Endodermal cell (in vitro differentiated cells): ENCODE data around the gene CSF1. TPM values are rescaled to one million over a fixed set of nuclear protein-coding genes. Genes with fewer than 3 reads are reported as not detected.

Experiments used
- DNase-seq: peaks from one replicate; pipeline ENCODE4 v3.0.0-alpha.2; 2017
- H3K27ac ChIP-seq: 2 replicates; pipeline ENCODE4 v1.5.1; 2013; ENCODE audit warnings: mild to moderate bottlenecking, low read depth, low read length, moderate library complexity
- H3K27me3 ChIP-seq: 2 replicates; pipeline ENCODE4 v1.6.1; 2013; ENCODE audit warnings: mild to moderate bottlenecking, low read length, moderate library complexity; ENCODE audit not compliant: insufficient read depth, control insufficient read depth, poor library complexity, severe bottlenecking
- H3K36me3 ChIP-seq: 2 replicates; pipeline ENCODE4 v1.7.0; 2013; ENCODE audit warnings: mild to moderate bottlenecking, low read length, moderate library complexity; ENCODE audit not compliant: control insufficient read depth, insufficient read depth
- H3K4me1 ChIP-seq: one replicate; pipeline ENCODE4 v1.7.0; 2013; ENCODE audit warnings: low read length; ENCODE audit not compliant: control insufficient read depth, insufficient read depth
- H3K4me3 ChIP-seq: 2 replicates; pipeline ENCODE4 v1.5.1; 2013; ENCODE audit warnings: mild to moderate bottlenecking, low read length, moderate library complexity
- H3K9ac ChIP-seq: 2 replicates; pipeline ENCODE4 v1.6.1; 2013; ENCODE audit warnings: mild to moderate bottlenecking, low read length, moderate library complexity; ENCODE audit not compliant: poor library complexity, severe bottlenecking; ENCODE audit errors: extremely low read depth
- H3K9me3 ChIP-seq: 2 replicates; pipeline ENCODE4 v1.6.1; 2013; ENCODE audit warnings: mild to moderate bottlenecking, low read length, moderate library complexity; ENCODE audit not compliant: control insufficient read depth
- H3K27ac Mint-ChIP-seq: 2 replicates; pipeline ENCODE4 v1.8.0; 2020; ENCODE audit warnings: mixed read lengths
- H3K27me3 Mint-ChIP-seq: 2 replicates; pipeline ENCODE4 v1.8.0; 2021; ENCODE audit warnings: mild to moderate bottlenecking, mixed read lengths; ENCODE audit not compliant: insufficient read depth
- H3K36me3 Mint-ChIP-seq: 2 replicates; pipeline ENCODE4 v1.8.0; 2020; ENCODE audit warnings: low read depth, mixed read lengths
- H3K4me1 Mint-ChIP-seq: 2 replicates; pipeline ENCODE4 v1.8.0; 2020; ENCODE audit warnings: mixed read lengths
- H3K4me3 Mint-ChIP-seq: 2 replicates; pipeline ENCODE4 v1.8.0; 2020; ENCODE audit warnings: mild to moderate bottlenecking, moderate library complexity, mixed read lengths
- H3K9me3 Mint-ChIP-seq: 2 replicates; pipeline ENCODE4 v1.8.0; 2020; ENCODE audit warnings: mild to moderate bottlenecking, mixed read lengths
- WGBS, 2 experiments: methylation state at CpG; one replicate each; pipeline versions ENCODE4 v1.1.5 to v1.1.7; 2013; ENCODE audit warnings: missing lambda C conversion rate in 2 of 2, mixed read lengths in 1 of 2; ENCODE audit not compliant: insufficient coverage in 1 of 2, insufficient read length in 1 of 2; 5-methylcytosine and 5-hydroxymethylcytosine counted together
- total RNA-seq, 2 donors: library from RNA; stranded (reverse); fragmentation: NEBNext Ultra II Directional in 1 of 2; extraction: Animal tissue kit (Norgen Biotek cat#: 25700) in 1 of 2; gene quantifications; 2 replicates in 1 of 2; 3 replicates in 1 of 2; pipeline ENCODE4 v1.2.1, GENCODE V29; 2021
- TF ChIP-seq, protein P1 (sequence below): fragments of 200-600 bp; sonication (generic); conservative IDR thresholded peaks from 2 replicates; pipeline ENCODE4 v1.5.0; 2021; ENCODE audit warnings: antibody characterized with exemption, mild to moderate bottlenecking

CSF1 gene
- total RNA-seq, 2 donors from 2014 or later: 1.0 to 2.1 TPM

GRCh38 chr1:109971559-109971958 is 60.9 kb downstream of the CSF1 start:
- H3K4me1 Mint-ChIP-seq: peaks cover 3% of the 10 kb centered on the region
- Histone ChIP-seq H3K4me1 (no peaks in the 10 kb centered on the region), H3K9me3 (no peaks in the 10 kb centered on the region), H3K27ac (no peak overlapping the region), H3K27me3 (no peaks in the 10 kb centered on the region), H3K9ac (no peak overlapping the region), H3K36me3 (no peaks in the 10 kb centered on the region), H3K4me3 (no peak overlapping the region)
- H3K4me3 Mint-ChIP-seq: no peak overlapping the region
- H3K27ac Mint-ChIP-seq: no peak overlapping the region
- no peaks in the 10 kb centered on the region for H3K36me3 Mint-ChIP-seq
- peaks cover 29% of the 10 kb centered on the region for H3K27me3 Mint-ChIP-seq
- WGBS, 2 experiments: 100% methylated on average over 1 of the region's 1 CpG; no CpG with 5 or more reads in 1 of the 2 experiments
- no peaks in the 10 kb centered on the region for H3K9me3 Mint-ChIP-seq
- TF ChIP-seq, protein P1, sequence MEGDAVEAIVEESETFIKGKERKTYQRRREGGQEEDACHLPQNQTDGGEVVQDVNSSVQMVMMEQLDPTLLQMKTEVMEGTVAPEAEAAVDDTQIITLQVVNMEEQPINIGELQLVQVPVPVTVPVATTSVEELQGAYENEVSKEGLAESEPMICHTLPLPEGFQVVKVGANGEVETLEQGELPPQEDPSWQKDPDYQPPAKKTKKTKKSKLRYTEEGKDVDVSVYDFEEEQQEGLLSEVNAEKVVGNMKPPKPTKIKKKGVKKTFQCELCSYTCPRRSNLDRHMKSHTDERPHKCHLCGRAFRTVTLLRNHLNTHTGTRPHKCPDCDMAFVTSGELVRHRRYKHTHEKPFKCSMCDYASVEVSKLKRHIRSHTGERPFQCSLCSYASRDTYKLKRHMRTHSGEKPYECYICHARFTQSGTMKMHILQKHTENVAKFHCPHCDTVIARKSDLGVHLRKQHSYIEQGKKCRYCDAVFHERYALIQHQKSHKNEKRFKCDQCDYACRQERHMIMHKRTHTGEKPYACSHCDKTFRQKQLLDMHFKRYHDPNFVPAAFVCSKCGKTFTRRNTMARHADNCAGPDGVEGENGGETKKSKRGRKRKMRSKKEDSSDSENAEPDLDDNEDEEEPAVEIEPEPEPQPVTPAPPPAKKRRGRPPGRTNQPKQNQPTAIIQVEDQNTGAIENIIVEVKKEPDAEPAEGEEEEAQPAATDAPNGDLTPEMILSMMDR: no peak
- no peak for DNase-seq

DNA sequence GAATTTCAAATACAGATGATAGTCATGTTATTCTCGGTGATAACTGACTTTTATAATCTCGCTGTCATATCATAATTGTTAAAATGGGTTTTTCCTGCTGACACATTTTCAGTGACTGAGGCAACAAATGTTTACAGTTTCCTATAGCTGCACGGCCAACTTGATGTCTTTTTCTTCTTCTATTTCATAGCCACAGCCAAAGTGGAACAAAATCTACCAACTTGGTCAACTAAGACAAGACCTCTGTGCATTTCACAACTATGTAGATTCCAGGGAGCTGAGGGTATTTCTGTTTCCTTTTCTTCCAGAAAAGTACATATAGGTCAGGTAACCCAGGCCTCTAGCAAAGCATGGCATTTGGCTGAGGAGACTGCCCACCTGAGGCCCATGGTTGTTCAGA is 63.5 kb downstream of the CSF1 start:
- H3K27ac Mint-ChIP-seq: no peak overlapping the region
- TF ChIP-seq, protein P1: no peak
- H3K27me3 Mint-ChIP-seq: peaks cover 30% of the 10 kb centered on the region
- H3K4me3 Mint-ChIP-seq: no peak overlapping the region
- H3K9me3 Mint-ChIP-seq: no peaks in the 10 kb centered on the region
- H3K4me3 ChIP-seq: no peak overlapping the region
- no peaks in the 10 kb centered on the region for H3K36me3 Mint-ChIP-seq
- DNase-seq: no peak
- 93 to 95% methylated on average over 3 of the region's 3 CpGs for WGBS, 2 experiments
- H3K9ac ChIP-seq: no peak overlapping the region
- no peaks in the 10 kb centered on the region for H3K9me3 ChIP-seq
- H3K36me3 ChIP-seq: no peaks in the 10 kb centered on the region
- H3K4me1 Mint-ChIP-seq: peaks cover 6% of the 10 kb centered on the region
- H3K4me1 ChIP-seq: no peaks in the 10 kb centered on the region
- H3K27ac ChIP-seq: no peak overlapping the region
- H3K27me3 ChIP-seq: no peaks in the 10 kb centered on the region

GRCh38 chr1:109975718-109976117 is 65.1 kb downstream of the CSF1 start:
- H3K9me3 ChIP-seq: no peaks in the 10 kb centered on the region
- peaks cover 13% of the 10 kb centered on the region for H3K4me1 Mint-ChIP-seq
- no peaks in the 10 kb centered on the region for H3K4me1 ChIP-seq
- H3K27ac ChIP-seq: no peak overlapping the region
- no peak overlapping the region for H3K4me3 ChIP-seq
- H3K36me3 Mint-ChIP-seq: no peaks in the 10 kb centered on the region
- H3K27me3 Mint-ChIP-seq: peaks cover 36% of the 10 kb centered on the region
- H3K9ac ChIP-seq: no peak overlapping the region
- no peaks in the 10 kb centered on the region for H3K36me3 ChIP-seq
- no peak overlapping the region for H3K4me3 Mint-ChIP-seq
- no peak for DNase-seq
- WGBS, 2 experiments: 93 to 100% methylated on average over 1 to 3 of the region's 3 CpGs
- no peaks in the 10 kb centered on the region for H3K9me3 Mint-ChIP-seq
- H3K27me3 ChIP-seq: no peaks in the 10 kb centered on the region
- TF ChIP-seq, protein P1: no peak
- no peak overlapping the region for H3K27ac Mint-ChIP-seq
